Panc1 (cell line): ENCODE data around the gene LSM14A. TPM values are rescaled to one million over a fixed set of nuclear protein-coding genes. Genes with fewer than 3 reads are reported as not detected.

Experiments
- ATAC-seq: fragments of 200-7000 bp; cut with Tn5 transposase; 2 replicates; pipeline ENCODE4 v1.9.1; 2020; ENCODE audit warnings: mild to moderate bottlenecking, moderate library complexity
- BruUV-seq: library from RNA; stranded (reverse); fragments of 400-500 nt; replicated peaks from 2 replicates; lab custom pipeline; 2021; lab: Mats Ljungman, UMichigan
- CTCF ChIA-PET: fragments of 300-600 bp; sonication (Branson Sonifier 250); formaldehyde crosslinking; loops from one replicate; lab custom pipeline; 2022; ENCODE audit warnings: antibody characterized with exemption; lab: Charles Lee
- POLR2A ChIA-PET: fragments of 300-600 bp; sonication (Branson Sonifier 250); formaldehyde crosslinking; loops from one replicate; lab custom pipeline; 2022; ENCODE audit warnings: antibody characterized with exemption; lab: Charles Lee
- DNase-seq: peaks from one replicate; pipeline ENCODE4 v3.0.0-alpha.2; 2010; ENCODE audit warnings: low read depth, low spot score
- H3K27ac ChIP-seq: 2 replicates; pipeline ENCODE4 v1.5.1; 2011; ENCODE audit warnings: mild to moderate bottlenecking, low read length, inconsistent platforms
- H3K27me3 ChIP-seq: fragments of 200-500 bp; sonication (Bioruptor generic); 2 replicates; pipeline ENCODE4 v1.6.0; 2014; ENCODE audit warnings: low read length, inconsistent platforms; ENCODE audit not compliant: control insufficient read depth, insufficient read depth
- H3K36me3 ChIP-seq: fragments of 200-500 bp; sonication (Bioruptor generic); 2 replicates; pipeline ENCODE4 v1.5.1; 2014; ENCODE audit warnings: inconsistent platforms, mild to moderate bottlenecking, low read length, moderate library complexity; ENCODE audit not compliant: control insufficient read depth, insufficient read depth
- H3K4me1 ChIP-seq: 2 replicates; pipeline ENCODE4 v1.5.1; 2011; ENCODE audit warnings: inconsistent platforms, mild to moderate bottlenecking, low read length, moderate library complexity; ENCODE audit not compliant: control insufficient read depth, insufficient read depth
- H3K4me3 ChIP-seq, 2 experiments: 2 replicates each; pipeline ENCODE4 v1.5.1; 2011 to 2012; ENCODE audit warnings: low read depth in 2 of 2, low read length in 2 of 2, mild to moderate bottlenecking in 2 of 2, inconsistent platforms in 1 of 2, moderate library complexity in 1 of 2
- H3K9me3 ChIP-seq: fragments of 200-500 bp; sonication (Bioruptor generic); 2 replicates; pipeline ENCODE4 v1.5.1; 2014; ENCODE audit warnings: low read depth, mild to moderate bottlenecking, inconsistent platforms, low read length, moderate library complexity; ENCODE audit not compliant: control insufficient read depth, insufficient read depth
- POLR2AphosphoS5 ChIP-seq: IDR thresholded peaks from 2 replicates; pipeline ENCODE4 v1.6.1; 2012; ENCODE audit warnings: mild to moderate bottlenecking, low read depth, low read length, moderate library complexity
- SIN3A ChIP-seq: IDR thresholded peaks from 2 replicates; pipeline ENCODE4 v1.6.1; 2012; ENCODE audit warnings: low read depth, mild to moderate bottlenecking, low read length, moderate library complexity, borderline replicate concordance; ENCODE audit not compliant: insufficient read depth
- TCF7L2 ChIP-seq: IDR thresholded peaks from 2 replicates; pipeline ENCODE4 v1.6.1; 2011; ENCODE audit warnings: mild to moderate bottlenecking, low read depth, low read length, inconsistent platforms
- in situ Hi-C: cut with HindIII; loops from 2 replicates; pipeline ENCODE4 v1.10.0; 2016; ENCODE audit warnings: low sequenced_read_pairs, low pct_unique_long_range_greater_than_20kb
- intact Hi-C: fragments of 100-400 bp; cut with micrococcal nuclease; formaldehyde crosslinking; loops from one replicate; pipeline ENCODE4 v1.10.0; 2022; ENCODE audit not compliant: unreplicated experiment
- total RNA-seq: library from RNA; stranded (reverse); gene quantifications from one replicate; pipeline ENCODE4 v1.2.1, GENCODE V29; 2021; ENCODE audit not compliant: unreplicated experiment
- TF ChIP-seq, protein P1 (sequence below): fragments of 450-650 bp; IDR thresholded peaks from 2 replicates; pipeline ENCODE4 v1.5.1; 2017; ENCODE audit warnings: mild to moderate bottlenecking
- TF ChIP-seq, protein P2 (sequence below), 2 experiments: IDR thresholded peaks; 2 replicates each; pipeline ENCODE4 v1.6.1; 2011 to 2012; ENCODE audit warnings: low read depth in 2 of 2, control low read depth in 1 of 2, low read length in 1 of 2, mild to moderate bottlenecking in 1 of 2, moderate library complexity in 1 of 2; ENCODE audit not compliant: insufficient read depth in 1 of 2

Gene LSM14A
- total RNA-seq, 1 experiment from 2014 or later: 152 TPM

DNA sequence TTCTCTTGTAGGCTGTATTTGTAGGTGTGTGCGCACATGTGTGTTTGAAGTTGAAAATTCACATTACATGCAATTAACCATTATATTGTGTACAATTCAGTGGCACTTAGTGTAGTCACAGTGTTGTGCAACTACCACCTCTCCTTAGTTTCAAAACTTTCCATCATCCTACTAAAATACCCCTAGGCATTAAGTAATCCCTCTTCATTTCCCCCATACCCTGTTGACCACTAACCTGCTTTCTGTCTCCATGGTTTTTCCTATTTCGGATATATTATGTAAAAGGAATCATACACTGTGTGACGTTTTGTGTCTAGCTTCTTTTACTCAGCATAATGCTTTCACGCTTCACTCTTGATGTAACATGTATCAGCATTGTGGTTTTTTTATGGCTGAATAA, 16.1 kb downstream of the LSM14A start:
- ATAC-seq (no peak), DNase-seq (no peak)
- no TSS peak for BruUV-seq
- Histone ChIP-seq H3K36me3 (no peaks in the 10 kb centered on the region), H3K9me3 (no peaks in the 10 kb centered on the region), H3K27ac (no peak overlapping the region), H3K27me3 (no peaks in the 10 kb centered on the region), H3K4me3 (no peak overlapping the region), H3K4me1 (peaks cover 32% of the 10 kb centered on the region)
- POLR2A ChIA-PET: no interaction called here
- TF ChIP-seq, protein P1, sequence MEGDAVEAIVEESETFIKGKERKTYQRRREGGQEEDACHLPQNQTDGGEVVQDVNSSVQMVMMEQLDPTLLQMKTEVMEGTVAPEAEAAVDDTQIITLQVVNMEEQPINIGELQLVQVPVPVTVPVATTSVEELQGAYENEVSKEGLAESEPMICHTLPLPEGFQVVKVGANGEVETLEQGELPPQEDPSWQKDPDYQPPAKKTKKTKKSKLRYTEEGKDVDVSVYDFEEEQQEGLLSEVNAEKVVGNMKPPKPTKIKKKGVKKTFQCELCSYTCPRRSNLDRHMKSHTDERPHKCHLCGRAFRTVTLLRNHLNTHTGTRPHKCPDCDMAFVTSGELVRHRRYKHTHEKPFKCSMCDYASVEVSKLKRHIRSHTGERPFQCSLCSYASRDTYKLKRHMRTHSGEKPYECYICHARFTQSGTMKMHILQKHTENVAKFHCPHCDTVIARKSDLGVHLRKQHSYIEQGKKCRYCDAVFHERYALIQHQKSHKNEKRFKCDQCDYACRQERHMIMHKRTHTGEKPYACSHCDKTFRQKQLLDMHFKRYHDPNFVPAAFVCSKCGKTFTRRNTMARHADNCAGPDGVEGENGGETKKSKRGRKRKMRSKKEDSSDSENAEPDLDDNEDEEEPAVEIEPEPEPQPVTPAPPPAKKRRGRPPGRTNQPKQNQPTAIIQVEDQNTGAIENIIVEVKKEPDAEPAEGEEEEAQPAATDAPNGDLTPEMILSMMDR: no peak
- TF ChIP-seq SIN3A (no peak), TCF7L2 (no peak), POLR2AphosphoS5 (no peak)
- TF ChIP-seq, protein P2, sequence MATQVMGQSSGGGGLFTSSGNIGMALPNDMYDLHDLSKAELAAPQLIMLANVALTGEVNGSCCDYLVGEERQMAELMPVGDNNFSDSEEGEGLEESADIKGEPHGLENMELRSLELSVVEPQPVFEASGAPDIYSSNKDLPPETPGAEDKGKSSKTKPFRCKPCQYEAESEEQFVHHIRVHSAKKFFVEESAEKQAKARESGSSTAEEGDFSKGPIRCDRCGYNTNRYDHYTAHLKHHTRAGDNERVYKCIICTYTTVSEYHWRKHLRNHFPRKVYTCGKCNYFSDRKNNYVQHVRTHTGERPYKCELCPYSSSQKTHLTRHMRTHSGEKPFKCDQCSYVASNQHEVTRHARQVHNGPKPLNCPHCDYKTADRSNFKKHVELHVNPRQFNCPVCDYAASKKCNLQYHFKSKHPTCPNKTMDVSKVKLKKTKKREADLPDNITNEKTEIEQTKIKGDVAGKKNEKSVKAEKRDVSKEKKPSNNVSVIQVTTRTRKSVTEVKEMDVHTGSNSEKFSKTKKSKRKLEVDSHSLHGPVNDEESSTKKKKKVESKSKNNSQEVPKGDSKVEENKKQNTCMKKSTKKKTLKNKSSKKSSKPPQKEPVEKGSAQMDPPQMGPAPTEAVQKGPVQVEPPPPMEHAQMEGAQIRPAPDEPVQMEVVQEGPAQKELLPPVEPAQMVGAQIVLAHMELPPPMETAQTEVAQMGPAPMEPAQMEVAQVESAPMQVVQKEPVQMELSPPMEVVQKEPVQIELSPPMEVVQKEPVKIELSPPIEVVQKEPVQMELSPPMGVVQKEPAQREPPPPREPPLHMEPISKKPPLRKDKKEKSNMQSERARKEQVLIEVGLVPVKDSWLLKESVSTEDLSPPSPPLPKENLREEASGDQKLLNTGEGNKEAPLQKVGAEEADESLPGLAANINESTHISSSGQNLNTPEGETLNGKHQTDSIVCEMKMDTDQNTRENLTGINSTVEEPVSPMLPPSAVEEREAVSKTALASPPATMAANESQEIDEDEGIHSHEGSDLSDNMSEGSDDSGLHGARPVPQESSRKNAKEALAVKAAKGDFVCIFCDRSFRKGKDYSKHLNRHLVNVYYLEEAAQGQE (IDR thresholded peaks at IDR 0.05; ENCODE audit: insufficient read depth in 1 of 2, low read depth in 2 of 2, low read length in 1 of 2): no peak
- intact Hi-C loops (no loop called here), in situ Hi-C loops (no loop called here)
- CTCF ChIA-PET: no interaction called here

- Histone ChIP-seq H3K36me3 (no peaks in the 10 kb centered on the region), H3K9me3 (no peaks in the 10 kb centered on the region), H3K4me1 (peaks cover 25% of the 10 kb centered on the region), H3K27ac (no peak overlapping the region), H3K4me3 (no peak overlapping the region), H3K27me3 (no peaks in the 10 kb centered on the region)
- no peak for DNase-seq
- no peak for ATAC-seq
- ChIA-PET POLR2A (interaction anchor here (0.5 to 0.7 kb wide), 3 partner anchors 13 to 1482 kb away, joined by 3 read pairs; no protein-coding TSS in a partner anchor), CTCF (no interaction called here)
- TF ChIP-seq, protein P2 (IDR thresholded peaks at IDR 0.05; ENCODE audit: insufficient read depth in 1 of 2, low read depth in 2 of 2, low read length in 1 of 2): no peak
- no peak for TF ChIP-seq TCF7L2
- intact Hi-C loops (no loop called here), in situ Hi-C loops (no loop called here)
- BruUV-seq: no TSS peak
These were observed 17.1 kb downstream of the LSM14A start for GRCh38 chr19:34189199-34189916.
